ENCODE measurements around the gene CNPPD1. TPM values are rescaled to one million over a fixed set of nuclear protein-coding genes. Genes with fewer than 3 reads are reported as not detected.

CNPPD1 gene
- total RNA-seq, 1 experiment from 2014 or later, result 62.9 TPM

DNA sequence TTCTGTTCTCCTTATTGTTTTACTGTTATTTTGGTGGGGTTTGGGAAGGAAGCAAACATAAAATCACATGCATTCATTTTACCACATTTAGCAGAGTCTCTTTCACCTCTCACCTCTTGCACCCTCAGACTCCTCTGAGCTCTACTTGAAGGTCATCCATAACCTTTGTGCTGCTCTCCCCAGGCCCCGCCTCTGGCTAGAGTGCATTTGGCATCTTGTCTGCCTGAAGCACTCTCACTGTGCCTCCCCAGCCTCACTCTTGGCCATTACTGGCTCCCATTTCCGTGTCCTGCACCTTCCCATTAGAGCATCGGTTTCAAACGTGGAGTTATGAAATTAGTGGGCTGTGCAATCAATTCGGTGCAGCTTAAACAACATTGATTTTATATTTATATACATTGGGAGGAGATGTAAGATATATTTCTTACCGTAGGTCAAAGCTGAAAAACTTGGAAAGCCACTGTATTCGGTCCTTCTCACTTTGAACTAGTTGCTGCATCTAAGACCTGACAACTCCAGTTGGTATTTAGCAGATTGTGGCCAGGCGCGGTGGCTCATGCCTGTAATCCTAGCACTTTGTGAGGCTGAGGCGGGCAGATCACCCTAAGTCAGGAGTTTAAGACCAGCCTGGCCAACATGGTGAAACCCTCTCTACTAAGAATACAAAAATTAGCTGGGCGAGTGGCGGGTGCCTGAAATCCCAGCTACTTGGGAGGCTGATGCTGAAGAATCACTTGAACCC lies 22.9 kb upstream of the CNPPD1 start:
- Mint-ChIP-seq H3K36me3 (ENCODE audit: insufficient read depth, unreplicated experiment) (peaks cover 5% of the 10 kb centered on the region), H3K27ac (ENCODE audit: unreplicated experiment) (no peak overlapping the region), H3K4me1 (ENCODE audit: low read depth, unreplicated experiment) (no peaks in the 10 kb centered on the region), H3K27me3 (ENCODE audit: insufficient read depth, unreplicated experiment) (no peaks in the 10 kb centered on the region), H3K9me3 (ENCODE audit: unreplicated experiment) (no peaks in the 10 kb centered on the region), H3K4me3 (ENCODE audit: unreplicated experiment) (no peak overlapping the region)
- H3K4me1 ChIP-seq, result no peaks in the 10 kb centered on the region
- no peaks in the 10 kb centered on the region for H3K9me3 ChIP-seq
- BruUV-seq (replicated peaks), result no TSS peak
- TF ChIP-seq, protein P1, sequence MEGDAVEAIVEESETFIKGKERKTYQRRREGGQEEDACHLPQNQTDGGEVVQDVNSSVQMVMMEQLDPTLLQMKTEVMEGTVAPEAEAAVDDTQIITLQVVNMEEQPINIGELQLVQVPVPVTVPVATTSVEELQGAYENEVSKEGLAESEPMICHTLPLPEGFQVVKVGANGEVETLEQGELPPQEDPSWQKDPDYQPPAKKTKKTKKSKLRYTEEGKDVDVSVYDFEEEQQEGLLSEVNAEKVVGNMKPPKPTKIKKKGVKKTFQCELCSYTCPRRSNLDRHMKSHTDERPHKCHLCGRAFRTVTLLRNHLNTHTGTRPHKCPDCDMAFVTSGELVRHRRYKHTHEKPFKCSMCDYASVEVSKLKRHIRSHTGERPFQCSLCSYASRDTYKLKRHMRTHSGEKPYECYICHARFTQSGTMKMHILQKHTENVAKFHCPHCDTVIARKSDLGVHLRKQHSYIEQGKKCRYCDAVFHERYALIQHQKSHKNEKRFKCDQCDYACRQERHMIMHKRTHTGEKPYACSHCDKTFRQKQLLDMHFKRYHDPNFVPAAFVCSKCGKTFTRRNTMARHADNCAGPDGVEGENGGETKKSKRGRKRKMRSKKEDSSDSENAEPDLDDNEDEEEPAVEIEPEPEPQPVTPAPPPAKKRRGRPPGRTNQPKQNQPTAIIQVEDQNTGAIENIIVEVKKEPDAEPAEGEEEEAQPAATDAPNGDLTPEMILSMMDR (IDR thresholded peaks at IDR 0.05; ENCODE audit: insufficient read depth in 1 of 2, low read depth in 1 of 2, low read length in 1 of 2, severe bottlenecking in 1 of 2, unreplicated experiment in 1 of 2), result no peak
- POLR2A ChIA-PET, result no interaction called here
- CTCF ChIA-PET, result no interaction called here
- no peak overlapping the region for H3K4me3 ChIP-seq (ENCODE audit: low read depth, low read length)
- no peaks in the 10 kb centered on the region for H3K27me3 ChIP-seq (replicated peaks; ENCODE audit: control insufficient read depth, insufficient read depth, low read length)
- intact Hi-C loops (cut with micrococcal nuclease; ENCODE audit: unreplicated experiment), result no loop called here
- DNase-seq, result no peak
- H3K36me3 ChIP-seq (ENCODE audit: control insufficient read depth, insufficient read depth, low read length), result no peaks in the 10 kb centered on the region

DNA sequence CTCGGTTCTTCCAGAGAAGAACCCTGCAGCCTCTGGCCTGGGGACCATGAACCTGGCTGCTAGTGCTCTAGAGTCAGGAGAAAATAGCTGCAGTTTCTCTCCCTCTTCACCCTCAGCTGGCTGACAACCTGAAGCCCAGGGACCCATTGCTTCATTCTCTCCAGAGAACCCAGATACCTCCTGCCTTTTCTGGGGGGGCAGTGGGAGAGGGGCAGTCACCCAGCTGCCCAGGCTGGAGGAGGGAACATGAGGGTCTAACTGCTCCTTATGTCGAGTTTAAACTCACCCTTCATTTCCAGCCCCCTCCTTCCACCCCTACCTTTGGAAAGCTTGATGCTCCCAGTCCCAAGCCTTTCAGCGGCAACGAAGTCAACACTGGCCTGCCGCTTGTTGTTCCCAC lies 22.2 kb upstream of the CNPPD1 start:
- ChIA-PET CTCF (no interaction called here), POLR2A (no interaction called here)
- TF ChIP-seq, protein P1 (IDR thresholded peaks at IDR 0.05; ENCODE audit: insufficient read depth in 1 of 2, low read depth in 1 of 2, low read length in 1 of 2, severe bottlenecking in 1 of 2, unreplicated experiment in 1 of 2), result no peak
- Mint-ChIP-seq H3K27ac (ENCODE audit: unreplicated experiment) (no peak overlapping the region), H3K9me3 (ENCODE audit: unreplicated experiment) (no peaks in the 10 kb centered on the region), H3K4me1 (ENCODE audit: low read depth, unreplicated experiment) (no peaks in the 10 kb centered on the region), H3K27me3 (ENCODE audit: insufficient read depth, unreplicated experiment) (no peaks in the 10 kb centered on the region), H3K4me3 (ENCODE audit: unreplicated experiment) (no peak overlapping the region), H3K36me3 (ENCODE audit: insufficient read depth, unreplicated experiment) (no peaks in the 10 kb centered on the region)
- Histone ChIP-seq H3K9me3 (no peaks in the 10 kb centered on the region), H3K27me3 (replicated peaks; ENCODE audit: control insufficient read depth, insufficient read depth, low read length) (no peaks in the 10 kb centered on the region), H3K4me3 (ENCODE audit: low read depth, low read length) (no peak overlapping the region), H3K36me3 (ENCODE audit: control insufficient read depth, insufficient read depth, low read length) (no peaks in the 10 kb centered on the region), H3K4me1 (no peaks in the 10 kb centered on the region)
- intact Hi-C loops (cut with micrococcal nuclease; ENCODE audit: unreplicated experiment), result no loop called here
- DNase-seq, result no peak
- BruUV-seq (replicated peaks), result no TSS peak

DNA sequence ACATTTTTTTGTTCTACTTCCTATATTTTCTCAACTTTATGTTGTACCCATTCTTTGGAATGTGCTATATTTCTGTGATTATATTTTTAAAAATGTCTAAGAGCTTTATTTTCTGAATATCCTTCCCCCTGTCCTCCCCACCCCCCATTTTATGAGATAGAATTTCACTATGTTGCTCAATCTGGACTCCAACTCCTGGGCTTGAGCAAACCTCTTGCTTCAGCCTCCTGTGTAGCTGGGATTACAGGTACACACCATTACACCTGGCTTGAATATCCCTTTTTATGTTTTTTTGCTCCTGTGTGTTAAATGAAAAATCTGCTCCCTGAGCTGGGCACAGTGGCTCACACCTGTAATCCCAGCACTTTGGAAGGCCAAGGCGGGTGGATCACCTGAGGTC lies 20.7 kb upstream of the CNPPD1 start:
- ChIA-PET POLR2A (interaction anchor here (0.6 to 0.7 kb wide), 2 partner anchors 52 to 128 kb away, joined by 3 to 7 read pairs; no protein-coding TSS in a partner anchor), CTCF (interaction anchor here (0.7 to 1.4 kb wide), 2 partner anchors 9 to 81 kb away, joined by 6 to 9 read pairs; partner anchors contain the start of genes DNAJB2 and ZFAND2B)
- TF ChIP-seq, protein P1 (IDR thresholded peaks at IDR 0.05; ENCODE audit: insufficient read depth in 1 of 2, low read depth in 1 of 2, low read length in 1 of 2, severe bottlenecking in 1 of 2, unreplicated experiment in 1 of 2), result no peak
- BruUV-seq (replicated peaks), result no TSS peak
- H3K4me1 Mint-ChIP-seq (ENCODE audit: low read depth, unreplicated experiment), result no peaks in the 10 kb centered on the region
- H3K36me3 Mint-ChIP-seq (ENCODE audit: insufficient read depth, unreplicated experiment), result no peaks in the 10 kb centered on the region
- no peaks in the 10 kb centered on the region for H3K4me1 ChIP-seq
- no peaks in the 10 kb centered on the region for H3K27me3 ChIP-seq (replicated peaks; ENCODE audit: control insufficient read depth, insufficient read depth, low read length)
- no peak for DNase-seq
- H3K9me3 ChIP-seq, result no peaks in the 10 kb centered on the region
- no peaks in the 10 kb centered on the region for H3K36me3 ChIP-seq (ENCODE audit: control insufficient read depth, insufficient read depth, low read length)
- H3K4me3 ChIP-seq (ENCODE audit: low read depth, low read length), result no peak overlapping the region
- H3K4me3 Mint-ChIP-seq (ENCODE audit: unreplicated experiment), result no peak overlapping the region
- no peak overlapping the region for H3K27ac Mint-ChIP-seq (ENCODE audit: unreplicated experiment)
- no peaks in the 10 kb centered on the region for H3K27me3 Mint-ChIP-seq (ENCODE audit: insufficient read depth, unreplicated experiment)
- H3K9me3 Mint-ChIP-seq (ENCODE audit: unreplicated experiment), result no peaks in the 10 kb centered on the region
- intact Hi-C loops (cut with micrococcal nuclease; ENCODE audit: unreplicated experiment), result no loop called here
